ENCODE results near the gene OPTN.
"Not testable (repeated sequence)": the region's sequence is repeated elsewhere in the genome, so short reads cannot be mapped to it uniquely, and the experiment has no call there.

The OPTN gene

GRCh38 chr10:13099666-13100348 lies at the start of gene OPTN:
Gene OPTN, plus strand, starts transcription at chr10:13100163. Its CDS starts 8,960 bp downstream, at chr10:13109123.
- no peaks in the 10 kb centered on the region for H3K9me3 ChIP-seq (ENCODE audit: low read length)
- no peaks in the 10 kb centered on the region for H3K36me3 ChIP-seq (ENCODE audit: insufficient read depth, low read length)
- peak within 1 kb of the TSS; percentile 55 for H3K9ac ChIP-seq (ENCODE audit: low read length)
- no peaks in the 10 kb centered on the region for H3K79me2 ChIP-seq (ENCODE audit: insufficient read depth, low read length)
- no peaks in the 10 kb centered on the region for H3F3A ChIP-seq (ENCODE audit: insufficient read depth, low read length)
- H3K4me1 ChIP-seq (ENCODE audit: insufficient read depth, low read length, severe bottlenecking), result peaks cover 10% of the 10 kb centered on the region
- H3K9me2 ChIP-seq (ENCODE audit: low read depth, low read length), result no peaks in the 10 kb centered on the region
- no peak within 1 kb of the TSS for H2AFZ ChIP-seq (ENCODE audit: low read length)
- TF ChIP-seq, protein P1, sequence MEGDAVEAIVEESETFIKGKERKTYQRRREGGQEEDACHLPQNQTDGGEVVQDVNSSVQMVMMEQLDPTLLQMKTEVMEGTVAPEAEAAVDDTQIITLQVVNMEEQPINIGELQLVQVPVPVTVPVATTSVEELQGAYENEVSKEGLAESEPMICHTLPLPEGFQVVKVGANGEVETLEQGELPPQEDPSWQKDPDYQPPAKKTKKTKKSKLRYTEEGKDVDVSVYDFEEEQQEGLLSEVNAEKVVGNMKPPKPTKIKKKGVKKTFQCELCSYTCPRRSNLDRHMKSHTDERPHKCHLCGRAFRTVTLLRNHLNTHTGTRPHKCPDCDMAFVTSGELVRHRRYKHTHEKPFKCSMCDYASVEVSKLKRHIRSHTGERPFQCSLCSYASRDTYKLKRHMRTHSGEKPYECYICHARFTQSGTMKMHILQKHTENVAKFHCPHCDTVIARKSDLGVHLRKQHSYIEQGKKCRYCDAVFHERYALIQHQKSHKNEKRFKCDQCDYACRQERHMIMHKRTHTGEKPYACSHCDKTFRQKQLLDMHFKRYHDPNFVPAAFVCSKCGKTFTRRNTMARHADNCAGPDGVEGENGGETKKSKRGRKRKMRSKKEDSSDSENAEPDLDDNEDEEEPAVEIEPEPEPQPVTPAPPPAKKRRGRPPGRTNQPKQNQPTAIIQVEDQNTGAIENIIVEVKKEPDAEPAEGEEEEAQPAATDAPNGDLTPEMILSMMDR (IDR thresholded peaks at IDR 0.05; ENCODE audit: low read length), result peak; percentile 67
- TF ChIP-seq EZH2 (IDR thresholded peaks at IDR 0.05; ENCODE audit: borderline replicate concordance, low read length), result no peak
- H3K27ac ChIP-seq (ENCODE audit: low read depth, low read length, poor library complexity, severe bottlenecking), result no peak within 1 kb of the TSS
- H3K27me3 ChIP-seq (ENCODE audit: insufficient read depth, low read length), result no peaks in the 10 kb centered on the region
- H3K4me3 ChIP-seq (ENCODE audit: low read depth, low read length, poor library complexity, severe bottlenecking), result peak within 1 kb of the TSS; percentile 66
- no peaks in the 10 kb centered on the region for H4K20me1 ChIP-seq (ENCODE audit: insufficient read depth, low read length)
- H3K4me2 ChIP-seq (ENCODE audit: low read length), result peak within 1 kb of the TSS; percentile 68

- Histone ChIP-seq H3K27ac (ENCODE audit: low read depth, low read length, poor library complexity, severe bottlenecking) (no peak overlapping the region), H3K27me3 (ENCODE audit: insufficient read depth, low read length) (no peaks in the 10 kb centered on the region), H3K79me2 (ENCODE audit: insufficient read depth, low read length) (no peaks in the 10 kb centered on the region), H3K4me3 (ENCODE audit: low read depth, low read length, poor library complexity, severe bottlenecking) (no peak overlapping the region), H4K20me1 (ENCODE audit: insufficient read depth, low read length) (no peaks in the 10 kb centered on the region), H3K9ac (ENCODE audit: low read length) (no peak overlapping the region), H2AFZ (ENCODE audit: low read length) (no peak overlapping the region), H3K9me2 (ENCODE audit: low read depth, low read length) (no peaks in the 10 kb centered on the region), H3K4me2 (ENCODE audit: low read length) (no peak overlapping the region), H3K36me3 (ENCODE audit: insufficient read depth, low read length) (no peaks in the 10 kb centered on the region), H3K9me3 (ENCODE audit: low read length) (no peaks in the 10 kb centered on the region), H3K4me1 (ENCODE audit: insufficient read depth, low read length, severe bottlenecking) (no peaks in the 10 kb centered on the region), H3F3A (ENCODE audit: insufficient read depth, low read length) (no peaks in the 10 kb centered on the region)
- TF ChIP-seq, protein P1 (IDR thresholded peaks at IDR 0.05; ENCODE audit: low read length), result no peak
- no peak for TF ChIP-seq EZH2 (IDR thresholded peaks at IDR 0.05; ENCODE audit: borderline replicate concordance, low read length)
Measured at GRCh38 chr10:13051126-13051694, 48.8 kb upstream of the OPTN start.

DNA sequence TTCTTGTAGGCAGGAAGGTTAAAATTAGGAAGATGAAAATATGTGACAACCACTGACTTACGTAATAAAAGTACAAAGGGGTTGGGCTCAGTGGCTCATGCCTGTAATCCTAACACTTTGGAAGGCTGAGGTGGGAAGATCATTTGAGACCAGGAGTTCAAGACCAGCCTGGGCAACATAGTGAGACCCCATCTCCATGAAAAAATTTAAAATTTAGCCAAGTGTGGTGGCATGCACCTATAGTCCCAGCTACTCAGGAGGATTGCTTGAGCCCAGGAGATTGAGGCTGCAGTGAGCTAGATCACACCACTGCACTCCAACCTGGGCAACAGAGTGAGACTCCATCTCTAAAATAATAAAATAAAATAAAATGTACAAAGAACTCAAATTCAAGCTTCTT lies 46.8 kb upstream of the OPTN start:
- H3K4me1 ChIP-seq (ENCODE audit: insufficient read depth, low read length, severe bottlenecking); H3K36me3 ChIP-seq (ENCODE audit: insufficient read depth, low read length): not testable (repeated sequence)

More for the DNA sequence above, 46.8 kb upstream of the OPTN start:
- not testable (repeated sequence) for H4K20me1 ChIP-seq (ENCODE audit: insufficient read depth, low read length); H3K27ac ChIP-seq (ENCODE audit: low read depth, low read length, poor library complexity, severe bottlenecking); H2AFZ ChIP-seq (ENCODE audit: low read length); H3K4me3 ChIP-seq (ENCODE audit: low read depth, low read length, poor library complexity, severe bottlenecking); H3K27me3 ChIP-seq (ENCODE audit: insufficient read depth, low read length); H3K9me2 ChIP-seq (ENCODE audit: low read depth, low read length); H3K4me2 ChIP-seq (ENCODE audit: low read length); H3K9ac ChIP-seq (ENCODE audit: low read length); H3K79me2 ChIP-seq (ENCODE audit: insufficient read depth, low read length); H3F3A ChIP-seq (ENCODE audit: insufficient read depth, low read length); H3K9me3 ChIP-seq (ENCODE audit: low read length)

Data from OCI-LY1 (cell line).